Liver (tissue), 9 donors: ENCODE data around the gene TMEM109. TPM values are rescaled to one million over a fixed set of nuclear protein-coding genes. Genes with fewer than 3 reads are reported as not detected.

Experiments used
- DNase-seq: peaks from one replicate; pipeline ENCODE4 v3.0.0-alpha.2; 2017; ENCODE audit warnings: low spot score
- H3K27ac ChIP-seq, 2 donors: one replicate each; pipeline ENCODE4 v1.7.0; 2013; ENCODE audit warnings: inconsistent platforms in 2 of 2, low read length in 2 of 2, control low read depth in 1 of 2, low read depth in 1 of 2, mild to moderate bottlenecking in 1 of 2
- H3K27me3 ChIP-seq, 4 donors: one replicate each; pipeline versions ENCODE4 v1.6.1 to v1.7.0; 2013; ENCODE audit warnings: low read length in 3 of 4, inconsistent platforms in 1 of 4, mild to moderate bottlenecking in 1 of 4, moderate library complexity in 1 of 4; ENCODE audit not compliant: control insufficient read depth in 4 of 4, insufficient read depth in 4 of 4
- H3K36me3 ChIP-seq, 4 donors: one replicate each; pipeline versions ENCODE4 v1.6.1 to v1.7.0; 2013; ENCODE audit warnings: low read length in 3 of 4, mild to moderate bottlenecking in 3 of 4, low read depth in 1 of 4, moderate library complexity in 1 of 4; ENCODE audit not compliant: control insufficient read depth in 4 of 4, insufficient read depth in 3 of 4
- H3K4me1 ChIP-seq, 4 donors: one replicate each; pipeline versions ENCODE4 v1.6.1 to v1.7.0; 2013; ENCODE audit warnings: low read length in 3 of 4, mild to moderate bottlenecking in 3 of 4, moderate library complexity in 1 of 4; ENCODE audit not compliant: control insufficient read depth in 4 of 4, insufficient read depth in 4 of 4
- H3K4me3 ChIP-seq, 3 donors: one replicate each; pipeline versions ENCODE4 v1.6.1 to v1.7.0; 2013; ENCODE audit warnings: low read length in 3 of 3, control low read depth in 1 of 3, low read depth in 1 of 3, mild to moderate bottlenecking in 1 of 3
- H3K9ac ChIP-seq, 2 donors: one replicate each; pipeline ENCODE4 v1.7.0; 2013; ENCODE audit warnings: low read length in 2 of 2, mild to moderate bottlenecking in 2 of 2, moderate library complexity in 2 of 2, control low read depth in 1 of 2, low read depth in 1 of 2
- H3K9me3 ChIP-seq, 4 donors: one replicate each; pipeline versions ENCODE4 v1.6.1 to v1.7.0; 2013; ENCODE audit warnings: low read length in 3 of 4; ENCODE audit not compliant: control insufficient read depth in 4 of 4
- EGR1 ChIP-seq, 2 donors: IDR thresholded peaks; 2 replicates each; pipeline ENCODE4 v1.6.1; 2016 to 2018; ENCODE audit warnings: antibody characterized with exemption in 2 of 2, low read depth in 2 of 2
- FOXA1 ChIP-seq: IDR thresholded peaks from 2 replicates; pipeline ENCODE4 v1.6.1; 2016; ENCODE audit warnings: antibody characterized with exemption
- FOXA2 ChIP-seq: IDR thresholded peaks from 2 replicates; pipeline ENCODE4 v1.6.1; 2016; ENCODE audit warnings: antibody characterized with exemption
- GABPA ChIP-seq, 2 donors: IDR thresholded peaks in 1 of 2; conservative IDR thresholded peaks in 1 of 2; 2 replicates each; pipeline ENCODE4 v1.6.1; 2016; ENCODE audit warnings: antibody characterized with exemption in 2 of 2, mild to moderate bottlenecking in 1 of 2, moderate library complexity in 1 of 2
- HNF4A ChIP-seq, 2 donors: conservative IDR thresholded peaks; 2 replicates each; pipeline ENCODE4 v1.6.1; 2016; ENCODE audit warnings: antibody characterized with exemption in 2 of 2, mild to moderate bottlenecking in 2 of 2
- HNF4G ChIP-seq: IDR thresholded peaks from 2 replicates; pipeline ENCODE4 v1.6.1; 2016; ENCODE audit warnings: antibody characterized with exemption
- JUND ChIP-seq, 2 donors: IDR thresholded peaks; 2 replicates each; pipeline ENCODE4 v1.6.1; 2016; ENCODE audit warnings: antibody characterized with exemption in 2 of 2
- MAX ChIP-seq: IDR thresholded peaks from 2 replicates; pipeline ENCODE4 v1.6.1; 2016; ENCODE audit warnings: antibody characterized with exemption
- NR2F2 ChIP-seq: IDR thresholded peaks from 2 replicates; pipeline ENCODE4 v1.6.1; 2016; ENCODE audit warnings: antibody characterized with exemption
- RAD21 ChIP-seq, 2 donors: IDR thresholded peaks; 2 replicates each; pipeline ENCODE4 v1.6.1; 2016; ENCODE audit warnings: antibody characterized with exemption in 2 of 2, mild to moderate bottlenecking in 2 of 2
- REST ChIP-seq: IDR thresholded peaks from 2 replicates; pipeline ENCODE4 v1.6.1; 2016; ENCODE audit warnings: antibody characterized with exemption, mild to moderate bottlenecking
- RXRA ChIP-seq, 2 donors: IDR thresholded peaks; 2 replicates each; pipeline ENCODE4 v1.6.1; 2017 to 2018; ENCODE audit warnings: antibody characterized with exemption in 2 of 2, mild to moderate bottlenecking in 1 of 2
- SP1 ChIP-seq: IDR thresholded peaks from 2 replicates; pipeline ENCODE4 v1.6.1; 2018; ENCODE audit warnings: antibody characterized with exemption, mild to moderate bottlenecking
- TAF1 ChIP-seq: conservative IDR thresholded peaks from 2 replicates; pipeline ENCODE4 v1.6.1; 2016; ENCODE audit warnings: antibody characterized with exemption, mild to moderate bottlenecking
- YY1 ChIP-seq: IDR thresholded peaks from 2 replicates; pipeline ENCODE4 v1.6.1; 2016; ENCODE audit warnings: antibody characterized with exemption, mild to moderate bottlenecking
- ZBTB33 ChIP-seq: IDR thresholded peaks from 2 replicates; pipeline ENCODE4 v1.6.1; 2016; ENCODE audit warnings: antibody characterized with exemption
- WGBS: extraction: QIAGEN DNeasy Blood & Tissue Kit; methylation state at CpG from one replicate; pipeline ENCODE4 v1.1.7; 2013; 5-methylcytosine and 5-hydroxymethylcytosine counted together
- polyA plus RNA-seq, 2 donors: library from polyadenylated mRNA; stranded (reverse) in 1 of 2; unstranded in 1 of 2; fragments of 200-250 nt in 1 of 2; fragments of >200 nt in 1 of 2; fragmentation: Nextera tagmentation in 1 of 2; extraction: Ambion mirVana in 1 of 2; gene quantifications; one replicate each; pipeline versions ENCODE4 v1.2.1 to v1.2.3, GENCODE V29; 2013 to 2015
- total RNA-seq, 2 donors: library from RNA; depleted of rRNA; stranded (reverse); fragments of >200 nt; gene quantifications; one replicate each; pipeline ENCODE4 v1.2.3, GENCODE V29; 2014
- TF ChIP-seq, protein P1 (sequence below): IDR thresholded peaks from 2 replicates; pipeline ENCODE4 v1.6.1; 2016; ENCODE audit warnings: antibody characterized with exemption
- TF ChIP-seq, protein P2 (sequence below): fragments of 150-350 bp; IDR thresholded peaks from 2 replicates; pipeline ENCODE4 v1.5.1; 2017; ENCODE audit warnings: improper control_type of control experiment, low read depth, low read length; ENCODE audit not compliant: missing input control
- donor health status: healthy.
- donor health status: healthy.
- donor health status: healthy.
- donor health status: healthy.
- donor health status: healthy.

The TMEM109 gene, protein sequence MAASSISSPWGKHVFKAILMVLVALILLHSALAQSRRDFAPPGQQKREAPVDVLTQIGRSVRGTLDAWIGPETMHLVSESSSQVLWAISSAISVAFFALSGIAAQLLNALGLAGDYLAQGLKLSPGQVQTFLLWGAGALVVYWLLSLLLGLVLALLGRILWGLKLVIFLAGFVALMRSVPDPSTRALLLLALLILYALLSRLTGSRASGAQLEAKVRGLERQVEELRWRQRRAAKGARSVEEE
- 10 to 100 TPM; 20.6 to 21.2 TPM for total RNA-seq
- polyA plus RNA-seq, result 10 to 100 TPM; 40.0 to 40.3 TPM

DNA sequence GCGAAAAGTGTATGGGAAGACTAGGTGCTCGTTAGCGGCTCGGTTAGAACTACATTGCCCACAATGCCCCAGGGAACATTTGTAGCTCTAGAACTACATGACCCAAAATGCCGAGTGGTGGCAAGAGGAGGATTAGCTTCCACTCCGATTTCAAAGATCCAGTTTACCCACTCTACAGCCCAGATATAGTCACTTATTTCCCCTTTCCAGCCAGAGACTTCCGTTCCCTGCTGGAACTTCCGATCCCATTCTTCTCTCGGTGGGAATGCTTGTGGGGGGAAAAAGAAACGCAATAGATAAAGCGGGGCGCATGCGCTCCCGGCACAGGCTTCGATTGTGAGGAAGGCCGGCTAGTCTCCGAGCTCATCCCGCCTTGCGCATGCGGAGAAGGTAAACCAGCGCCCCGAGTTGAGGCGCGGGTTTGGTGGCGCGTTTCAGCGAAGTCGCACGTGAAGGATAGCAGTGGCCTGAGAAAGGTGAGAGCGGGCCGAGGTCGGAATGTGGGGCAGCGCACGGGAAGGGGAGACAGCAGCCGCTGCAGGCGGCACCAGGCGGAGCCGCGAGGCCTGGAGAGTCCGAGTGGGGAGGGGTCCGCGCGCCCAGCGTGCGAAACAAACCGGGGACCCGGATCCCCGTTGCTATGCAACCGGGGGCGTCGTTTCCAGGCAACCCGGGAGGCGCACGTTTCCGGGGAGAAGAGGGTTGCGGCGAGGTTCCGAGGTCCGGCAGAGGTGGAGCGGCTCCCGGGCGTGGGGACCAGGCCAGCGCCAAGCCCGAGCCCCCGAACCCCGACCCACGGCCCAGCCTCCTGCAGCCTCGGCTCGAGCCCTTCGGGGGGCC, at the start of gene TMEM109:
TSS of gene TMEM109 (plus strand) at position 366 of the 840 bp plus-strand sequence. CDS start 5,536 bp downstream, outside the sequence.
- whole genome bisulfite sequencing, result under 1% methylated on average over 70 of the region's 70 CpGs
- H3K9me3 ChIP-seq, result no peaks in the 10 kb centered on the region
- peak within 1 kb of the TSS; percentile 96 to 98 for H3K27ac ChIP-seq
- peak within 1 kb of the TSS; percentile 95 to 97 for H3K9ac ChIP-seq
- no peaks in the 10 kb centered on the region for H3K27me3 ChIP-seq
- H3K4me3 ChIP-seq, result peak within 1 kb of the TSS; percentile 64 to 92 (median 77)
- peaks cover 6 to 23% (median 14%) of the 10 kb centered on the region in 4 donors for H3K4me1 ChIP-seq
- no peaks in the 10 kb centered on the region for H3K36me3 ChIP-seq
- peak; percentile 84 for DNase-seq
- TF ChIP-seq HNF4G (no peak), MAX (peak; percentile 92), YY1 (peak; percentile 85), HNF4A (conservative IDR thresholded peaks at IDR 0.05) (no peak), SP1 (peak; percentile 54), NR2F2 (no peak), FOXA1 (no peak), GABPA (IDR thresholded peaks at IDR 0.05 in 1 of 2, conservative IDR thresholded peaks at IDR 0.05 in 1 of 2) (peak; percentile 56 to 86), RAD21 (IDR thresholded peaks at IDR 0.05) (peak in 1 of 2 donors; percentile 18), EGR1 (IDR thresholded peaks at IDR 0.05; ENCODE audit: low read depth in 2 of 2) (no peak), TAF1 (peak; percentile 69), FOXA2 (no peak), REST (peak; percentile 42), JUND (IDR thresholded peaks at IDR 0.05) (no peak), ZBTB33 (no peak), RXRA (IDR thresholded peaks at IDR 0.05) (peak; percentile 14 to 21)
- TF ChIP-seq, protein P1, sequence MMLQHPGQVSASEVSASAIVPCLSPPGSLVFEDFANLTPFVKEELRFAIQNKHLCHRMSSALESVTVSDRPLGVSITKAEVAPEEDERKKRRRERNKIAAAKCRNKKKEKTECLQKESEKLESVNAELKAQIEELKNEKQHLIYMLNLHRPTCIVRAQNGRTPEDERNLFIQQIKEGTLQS, result no peak
- TF ChIP-seq, protein P2, sequence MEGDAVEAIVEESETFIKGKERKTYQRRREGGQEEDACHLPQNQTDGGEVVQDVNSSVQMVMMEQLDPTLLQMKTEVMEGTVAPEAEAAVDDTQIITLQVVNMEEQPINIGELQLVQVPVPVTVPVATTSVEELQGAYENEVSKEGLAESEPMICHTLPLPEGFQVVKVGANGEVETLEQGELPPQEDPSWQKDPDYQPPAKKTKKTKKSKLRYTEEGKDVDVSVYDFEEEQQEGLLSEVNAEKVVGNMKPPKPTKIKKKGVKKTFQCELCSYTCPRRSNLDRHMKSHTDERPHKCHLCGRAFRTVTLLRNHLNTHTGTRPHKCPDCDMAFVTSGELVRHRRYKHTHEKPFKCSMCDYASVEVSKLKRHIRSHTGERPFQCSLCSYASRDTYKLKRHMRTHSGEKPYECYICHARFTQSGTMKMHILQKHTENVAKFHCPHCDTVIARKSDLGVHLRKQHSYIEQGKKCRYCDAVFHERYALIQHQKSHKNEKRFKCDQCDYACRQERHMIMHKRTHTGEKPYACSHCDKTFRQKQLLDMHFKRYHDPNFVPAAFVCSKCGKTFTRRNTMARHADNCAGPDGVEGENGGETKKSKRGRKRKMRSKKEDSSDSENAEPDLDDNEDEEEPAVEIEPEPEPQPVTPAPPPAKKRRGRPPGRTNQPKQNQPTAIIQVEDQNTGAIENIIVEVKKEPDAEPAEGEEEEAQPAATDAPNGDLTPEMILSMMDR, result no peak
